GM06990 (cell line): ENCODE measurements around the gene PALLD.
A peak's percentile ranks its signal among the peaks of the same experiment; 100 is the strongest.
"Not testable (repeated sequence)": the region's sequence is repeated elsewhere in the genome, so short reads cannot be mapped to it uniquely, and the experiment has no call there.

Experiments
- DNase-seq: peaks from one replicate; pipeline ENCODE4 v3.0.0-alpha.2; 2011; ENCODE audit not compliant: insufficient read length; ENCODE audit errors: extremely low read depth
- H3K27me3 ChIP-seq: replicated peaks from 2 replicates; pipeline ENCODE4 v1.6.0; 2011; ENCODE audit warnings: low read length; ENCODE audit not compliant: control insufficient read depth, insufficient read depth
- H3K36me3 ChIP-seq: 2 replicates; pipeline ENCODE4 v1.5.1; 2011; ENCODE audit warnings: low read length; ENCODE audit not compliant: control insufficient read depth, insufficient read depth
- H3K4me3 ChIP-seq: replicated peaks from 2 replicates; pipeline ENCODE4 v1.5.1; 2011; ENCODE audit warnings: low read depth, mild to moderate bottlenecking, control low read depth, low read length
- CTCF ChIP-seq: IDR thresholded peaks from 2 replicates; pipeline ENCODE4 v1.5.1; 2011; ENCODE audit warnings: low read length, control low read depth, mild to moderate bottlenecking, inconsistent platforms; ENCODE audit not compliant: insufficient read depth, poor library complexity, severe bottlenecking

Gene PALLD

GRCh38 chr4:168932138-168932537 is 435.3 kb downstream of the PALLD start:
- H3K4me3 ChIP-seq = no peak overlapping the region
- DNase-seq = no peak
- H3K36me3 ChIP-seq = no peaks in the 10 kb centered on the region
- TF ChIP-seq CTCF = no peak
- H3K27me3 ChIP-seq = no peaks in the 10 kb centered on the region

GRCh38 chr4:168933423-168933822 is 436.6 kb downstream of the PALLD start:
- Histone ChIP-seq H3K27me3 (no peaks in the 10 kb centered on the region), H3K4me3 (no peak overlapping the region), H3K36me3 (no peaks in the 10 kb centered on the region)
- no peak for DNase-seq
- no peak for TF ChIP-seq CTCF

GRCh38 chr4:168937473-168937872 is 440.6 kb downstream of the PALLD start:
- H3K36me3 ChIP-seq, H3K4me3 ChIP-seq, H3K27me3 ChIP-seq, DNase-seq: not testable (repeated sequence)

GRCh38 chr4:168942985-168943384 is 446.1 kb downstream of the PALLD start:
- Histone ChIP-seq H3K27me3 (no peaks in the 10 kb centered on the region), H3K36me3 (no peaks in the 10 kb centered on the region; the same call in 1 of the 2 replicates), H3K4me3 (no peak overlapping the region)
- DNase-seq = no peak
- TF ChIP-seq CTCF = peak; percentile 47

- H3K36me3 ChIP-seq = no peaks in the 10 kb centered on the region; the same call in 1 of the 2 replicates
- DNase-seq = no peak
- no peak overlapping the region for H3K4me3 ChIP-seq
- TF ChIP-seq CTCF = no peak
- no peaks in the 10 kb centered on the region for H3K27me3 ChIP-seq
Measured at GRCh38 chr4:168945291-168945690, 448.4 kb downstream of the PALLD start.

GRCh38 chr4:168952821-168953246 is 456.0 kb downstream of the PALLD start:
- H3K27me3 ChIP-seq, DNase-seq, H3K4me3 ChIP-seq, H3K36me3 ChIP-seq: not testable (repeated sequence)

- Histone ChIP-seq H3K4me3 (no peak overlapping the region), H3K27me3 (no peaks in the 10 kb centered on the region), H3K36me3 (no peaks in the 10 kb centered on the region)
- no peak for TF ChIP-seq CTCF
- no peak for DNase-seq
Measured at GRCh38 chr4:168955674-168956073, 458.8 kb downstream of the PALLD start.
